Glutamatergic neuron (in vitro differentiated cells): ENCODE data around the gene ADORA1. TPM values are rescaled to one million over a fixed set of nuclear protein-coding genes. Genes with fewer than 3 reads are reported as not detected.

ENCODE experiments used
- DNase-seq: peaks from one replicate; pipeline ENCODE4 v3.0.0; 2022
- H3K27ac Mint-ChIP-seq: one replicate; pipeline ENCODE4 v1.8.0; 2020; ENCODE audit warnings: mild to moderate bottlenecking, mixed read lengths, inconsistent platforms; ENCODE audit not compliant: unreplicated experiment
- H3K27me3 Mint-ChIP-seq: one replicate; pipeline ENCODE4 v1.8.0; 2020; ENCODE audit warnings: mild to moderate bottlenecking, moderate library complexity, mixed read lengths, inconsistent platforms; ENCODE audit not compliant: unreplicated experiment
- H3K36me3 Mint-ChIP-seq: one replicate; pipeline ENCODE4 v1.8.0; 2020; ENCODE audit warnings: mild to moderate bottlenecking, mixed read lengths, inconsistent platforms; ENCODE audit not compliant: unreplicated experiment
- H3K4me1 Mint-ChIP-seq: one replicate; pipeline ENCODE4 v1.8.0; 2020; ENCODE audit warnings: mild to moderate bottlenecking, low read depth, mixed read lengths, inconsistent platforms; ENCODE audit not compliant: unreplicated experiment
- H3K4me3 Mint-ChIP-seq: one replicate; pipeline ENCODE4 v1.8.0; 2020; ENCODE audit warnings: mild to moderate bottlenecking, mixed read lengths, inconsistent platforms; ENCODE audit not compliant: unreplicated experiment
- H3K9me3 Mint-ChIP-seq: one replicate; pipeline ENCODE4 v1.8.0; 2020; ENCODE audit warnings: mild to moderate bottlenecking, moderate library complexity, mixed read lengths, inconsistent platforms; ENCODE audit not compliant: unreplicated experiment
- total RNA-seq: library from RNA; stranded (reverse); fragmentation: NEBNext Ultra II Directional; extraction: Animal tissue kit (Norgen Biotek cat#: 25700); gene quantifications from one replicate; pipeline ENCODE4 v1.2.1, GENCODE V29; 2021; ENCODE audit not compliant: unreplicated experiment
- TF ChIP-seq, protein P1 (sequence below): fragments of 200-600 bp; sonication (generic); IDR thresholded peaks from one replicate; pipeline ENCODE4 v1.5.0; 2021; ENCODE audit not compliant: partially characterized antibody, unreplicated experiment

Gene ADORA1
- total RNA-seq, 1 donor from 2014 or later, result 1.2 TPM

DNA sequence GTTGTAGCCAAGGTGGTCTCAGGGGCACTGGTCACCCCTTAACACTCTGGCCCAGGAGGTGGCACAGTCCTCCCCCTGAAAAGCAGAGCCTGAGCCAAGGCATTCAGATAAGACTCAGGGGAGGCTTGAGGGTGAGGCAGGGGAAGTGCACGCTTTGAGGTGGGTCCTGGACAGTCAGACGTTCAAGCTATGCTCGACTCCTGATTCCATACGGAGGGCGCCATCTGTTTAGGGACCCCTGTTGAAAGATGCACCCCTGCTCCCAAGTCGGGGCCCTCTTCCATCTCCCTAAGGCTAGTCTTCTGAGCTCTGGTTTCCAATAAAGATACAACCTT lies 71.9 kb downstream of the ADORA1 start:
- TF ChIP-seq, protein P1, sequence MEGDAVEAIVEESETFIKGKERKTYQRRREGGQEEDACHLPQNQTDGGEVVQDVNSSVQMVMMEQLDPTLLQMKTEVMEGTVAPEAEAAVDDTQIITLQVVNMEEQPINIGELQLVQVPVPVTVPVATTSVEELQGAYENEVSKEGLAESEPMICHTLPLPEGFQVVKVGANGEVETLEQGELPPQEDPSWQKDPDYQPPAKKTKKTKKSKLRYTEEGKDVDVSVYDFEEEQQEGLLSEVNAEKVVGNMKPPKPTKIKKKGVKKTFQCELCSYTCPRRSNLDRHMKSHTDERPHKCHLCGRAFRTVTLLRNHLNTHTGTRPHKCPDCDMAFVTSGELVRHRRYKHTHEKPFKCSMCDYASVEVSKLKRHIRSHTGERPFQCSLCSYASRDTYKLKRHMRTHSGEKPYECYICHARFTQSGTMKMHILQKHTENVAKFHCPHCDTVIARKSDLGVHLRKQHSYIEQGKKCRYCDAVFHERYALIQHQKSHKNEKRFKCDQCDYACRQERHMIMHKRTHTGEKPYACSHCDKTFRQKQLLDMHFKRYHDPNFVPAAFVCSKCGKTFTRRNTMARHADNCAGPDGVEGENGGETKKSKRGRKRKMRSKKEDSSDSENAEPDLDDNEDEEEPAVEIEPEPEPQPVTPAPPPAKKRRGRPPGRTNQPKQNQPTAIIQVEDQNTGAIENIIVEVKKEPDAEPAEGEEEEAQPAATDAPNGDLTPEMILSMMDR, result no peak
- no peak overlapping the region for H3K27ac Mint-ChIP-seq
- DNase-seq, result no peak
- H3K27me3 Mint-ChIP-seq, result peaks cover 11% of the 10 kb centered on the region
- H3K4me1 Mint-ChIP-seq, result peaks cover 4% of the 10 kb centered on the region
- H3K4me3 Mint-ChIP-seq, result no peak overlapping the region
- peaks cover 2% of the 10 kb centered on the region for H3K9me3 Mint-ChIP-seq
- H3K36me3 Mint-ChIP-seq, result peaks cover 4% of the 10 kb centered on the region

DNA sequence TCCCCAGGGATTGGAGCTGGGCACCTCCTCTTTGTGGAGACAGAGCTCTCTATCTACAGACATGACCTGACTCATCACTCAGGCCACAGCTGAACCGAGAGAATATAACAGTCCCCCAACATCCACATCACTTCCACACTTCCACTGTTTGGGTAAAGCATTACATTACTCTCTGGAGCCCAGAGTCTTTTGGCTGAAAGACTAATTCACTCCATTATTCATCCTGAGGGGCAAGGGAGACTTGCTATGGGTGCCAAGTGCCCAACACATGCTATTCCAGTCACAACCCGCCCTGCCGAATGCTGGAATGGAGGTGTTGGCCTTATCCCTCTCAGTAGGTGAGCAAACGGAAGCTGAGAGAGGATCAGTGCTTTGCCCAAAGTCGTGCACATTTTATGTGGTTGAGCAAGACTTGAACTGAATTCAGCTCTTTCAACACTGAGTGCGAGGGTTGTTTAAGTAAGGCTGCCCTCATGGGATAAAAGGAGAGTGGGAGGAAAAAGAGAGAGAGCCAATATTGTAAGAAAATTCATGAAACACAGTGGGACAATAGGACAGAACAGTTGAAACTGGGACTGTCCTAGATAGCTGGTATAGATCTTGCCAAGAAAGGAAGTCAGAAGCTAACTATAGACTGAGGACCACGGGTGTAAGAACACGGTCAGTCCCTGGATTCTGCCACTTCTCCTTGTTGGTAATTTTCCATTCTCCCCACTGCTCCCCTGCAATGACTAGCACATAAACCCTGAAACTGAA lies 72.5 kb downstream of the ADORA1 start:
- Mint-ChIP-seq H3K4me3 (no peak overlapping the region), H3K27me3 (peaks cover 11% of the 10 kb centered on the region), H3K4me1 (peaks cover 4% of the 10 kb centered on the region), H3K27ac (no peak overlapping the region), H3K9me3 (peaks cover 2% of the 10 kb centered on the region), H3K36me3 (peaks cover 4% of the 10 kb centered on the region)
- TF ChIP-seq, protein P1, result no peak
- no peak for DNase-seq

DNA sequence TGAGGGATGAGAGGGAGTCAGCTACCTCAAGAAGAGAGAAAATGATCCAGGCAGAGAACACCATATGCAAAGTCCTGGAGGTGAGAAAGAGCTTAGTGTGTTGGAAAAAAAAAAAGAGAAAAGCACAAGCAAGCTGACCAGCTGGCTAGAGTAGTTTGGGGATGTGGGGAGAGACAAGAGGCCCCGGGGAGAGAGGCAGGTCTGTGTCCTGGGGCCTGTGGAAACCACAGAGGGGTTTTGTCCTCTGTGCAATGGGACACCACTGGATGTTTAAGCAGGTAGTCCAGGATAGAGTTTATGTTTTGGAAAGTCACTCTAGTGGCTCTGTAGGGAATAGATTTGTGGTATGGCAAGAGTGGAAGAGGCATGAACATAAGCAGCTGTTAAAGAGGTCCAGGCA lies 73.4 kb downstream of the ADORA1 start:
- Mint-ChIP-seq H3K36me3 (peaks cover 4% of the 10 kb centered on the region), H3K27ac (no peak overlapping the region), H3K27me3 (peaks cover 11% of the 10 kb centered on the region), H3K9me3 (peaks cover 2% of the 10 kb centered on the region), H3K4me1 (peaks cover 4% of the 10 kb centered on the region), H3K4me3 (no peak overlapping the region)
- TF ChIP-seq, protein P1, result no peak
- no peak for DNase-seq

DNA sequence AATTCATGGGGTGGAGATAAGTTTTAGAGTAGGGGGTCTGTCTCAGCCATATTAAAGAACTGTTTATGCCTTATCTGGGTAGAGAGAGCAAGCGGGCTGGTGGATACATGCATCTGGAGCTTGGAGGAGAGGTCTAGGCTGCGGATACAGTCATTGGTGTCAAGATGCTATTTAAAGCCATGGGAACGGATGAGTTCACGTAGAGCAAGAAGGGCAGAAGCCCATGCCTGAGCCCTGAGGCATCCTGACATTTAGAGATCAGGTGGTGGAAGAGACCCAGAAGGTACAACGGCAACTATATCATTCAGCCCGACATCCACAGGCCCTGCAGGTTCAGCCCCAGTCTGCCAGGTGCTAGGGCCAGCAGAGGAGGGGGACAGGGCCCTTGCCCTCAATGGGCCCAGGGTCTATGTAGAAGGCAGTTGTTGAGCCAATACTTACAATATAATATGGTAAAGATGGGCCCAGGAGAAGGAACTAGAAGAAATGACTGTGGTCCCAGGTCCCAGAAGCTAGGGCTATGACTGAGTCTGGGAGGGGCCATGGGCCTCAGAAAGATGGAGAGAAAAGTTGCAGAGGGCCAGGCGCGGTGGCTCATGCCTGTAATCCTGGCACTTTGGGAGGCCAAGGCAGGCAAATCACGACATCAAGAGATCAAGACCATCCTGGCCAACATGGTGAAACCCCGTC lies 74.1 kb downstream of the ADORA1 start:
- H3K27ac Mint-ChIP-seq, result no peak overlapping the region
- H3K4me3 Mint-ChIP-seq, result no peak overlapping the region
- H3K4me1 Mint-ChIP-seq, result peaks cover 7% of the 10 kb centered on the region
- peaks cover 11% of the 10 kb centered on the region for H3K27me3 Mint-ChIP-seq
- DNase-seq, result no peak
- H3K9me3 Mint-ChIP-seq, result peaks cover 2% of the 10 kb centered on the region
- peaks cover 4% of the 10 kb centered on the region for H3K36me3 Mint-ChIP-seq
- TF ChIP-seq, protein P1, result no peak

DNA sequence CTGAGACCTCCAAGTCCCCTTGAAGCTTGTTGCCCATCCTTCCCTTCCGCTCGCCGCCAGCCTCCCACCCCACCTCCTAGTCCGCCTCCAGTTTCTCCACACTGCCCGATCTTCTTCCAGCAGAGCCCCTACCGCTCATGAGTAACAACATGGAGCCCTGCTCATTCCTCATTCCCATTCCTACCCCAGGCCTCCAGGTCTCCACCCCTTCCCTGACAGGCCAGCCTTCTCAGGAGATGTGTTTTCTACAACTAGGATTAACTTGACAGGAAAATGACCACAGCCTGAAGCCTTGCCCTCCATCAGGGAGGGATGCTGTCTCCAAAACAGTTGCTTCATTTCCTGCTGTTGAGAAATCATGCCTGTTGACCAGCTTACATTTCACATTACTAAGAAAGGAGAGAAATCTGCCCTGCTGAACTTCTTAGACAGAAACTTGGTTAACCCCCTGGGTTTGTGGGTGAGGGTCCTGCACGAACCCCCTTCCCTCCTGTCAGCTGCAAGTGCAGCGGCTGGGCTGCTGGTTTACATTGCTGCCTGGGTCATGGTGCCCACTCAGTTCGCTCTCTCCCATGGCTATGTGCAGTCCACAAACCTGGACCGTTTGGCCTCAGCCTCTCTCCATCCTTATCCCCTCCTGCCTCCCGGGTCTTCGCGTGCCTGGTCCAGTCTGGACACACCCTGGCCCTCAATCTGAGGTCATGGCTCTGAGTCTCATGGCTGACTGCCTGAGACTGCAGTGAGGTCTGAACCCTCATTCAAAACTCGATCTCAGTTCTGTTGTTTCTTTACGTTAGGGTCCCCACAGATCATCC lies 75.1 kb downstream of the ADORA1 start:
- TF ChIP-seq, protein P1, result no peak
- H3K4me1 Mint-ChIP-seq, result peaks cover 13% of the 10 kb centered on the region
- H3K4me3 Mint-ChIP-seq, result no peak overlapping the region
- peaks cover 13% of the 10 kb centered on the region for H3K27me3 Mint-ChIP-seq
- DNase-seq, result no peak
- no peak overlapping the region for H3K27ac Mint-ChIP-seq
- H3K9me3 Mint-ChIP-seq, result peaks cover 8% of the 10 kb centered on the region
- H3K36me3 Mint-ChIP-seq, result peaks cover 4% of the 10 kb centered on the region
